GM21528 (cell line): Measurements from ENCODE around the gene ARL16.

Source experiments
- ATAC-seq: cut with Tn5 transposase; IDR thresholded peaks from one replicate; pipeline ENCODE4 v1.9.1; 2021; ENCODE audit warnings: mild to moderate bottlenecking, moderate library complexity; ENCODE audit not compliant: unreplicated experiment, low FRiP score

The ARL16 gene

GRCh38 chr17:81683584-81684441 lies at the start of gene ARL16, which contains the start of gene HGS:
Gene ARL16, minus strand, starts transcription at chr17:81683797. Its CDS starts 44 bp downstream, at chr17:81683753.
Gene HGS, plus strand, starts transcription at chr17:81684011. Its CDS starts 56 bp downstream, at chr17:81684067.
- peak; percentile 82 for ATAC-seq

DNA sequence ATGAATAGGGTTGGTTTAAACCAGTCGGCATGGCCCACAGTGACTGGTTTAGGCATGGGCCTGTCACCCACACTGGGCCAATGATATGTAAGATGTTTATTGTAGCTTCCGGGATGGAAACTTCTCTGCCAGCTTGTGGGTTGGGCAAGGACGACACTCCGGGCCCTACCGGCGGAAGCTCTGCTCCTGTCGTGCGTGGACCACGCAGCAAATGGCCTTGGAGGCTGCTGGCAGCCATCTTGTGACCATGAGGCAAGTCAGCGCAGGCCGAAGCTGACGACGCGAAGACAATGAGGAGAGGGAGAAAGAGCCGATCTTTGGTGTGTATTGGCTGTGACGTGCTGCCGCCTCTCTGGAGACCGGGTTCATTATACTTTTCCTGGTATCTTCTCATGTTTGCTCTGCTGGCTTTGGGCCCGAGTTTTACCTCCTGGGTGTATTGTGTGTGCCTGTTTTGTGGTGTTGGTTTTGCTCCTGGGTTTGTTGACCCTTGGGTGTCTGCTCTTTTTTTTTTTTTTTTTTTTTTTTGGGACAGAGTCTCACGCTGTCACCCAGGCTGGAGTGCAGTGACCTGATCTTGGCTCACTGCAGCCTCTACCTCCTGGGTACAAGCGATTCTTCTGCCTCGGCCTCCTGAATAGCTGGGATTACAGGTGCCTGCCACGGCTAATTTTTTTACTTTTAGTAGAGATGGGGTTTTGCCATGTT lies 43.9 kb upstream of the ARL16 start:
- ATAC-seq = no peak

GRCh38 chr17:81726004-81726403 lies 42.4 kb upstream of the ARL16 start:
- no peak for ATAC-seq

- no peak for ATAC-seq
Observed at GRCh38 chr17:81725439-81725838, 41.8 kb upstream of the ARL16 start.

DNA sequence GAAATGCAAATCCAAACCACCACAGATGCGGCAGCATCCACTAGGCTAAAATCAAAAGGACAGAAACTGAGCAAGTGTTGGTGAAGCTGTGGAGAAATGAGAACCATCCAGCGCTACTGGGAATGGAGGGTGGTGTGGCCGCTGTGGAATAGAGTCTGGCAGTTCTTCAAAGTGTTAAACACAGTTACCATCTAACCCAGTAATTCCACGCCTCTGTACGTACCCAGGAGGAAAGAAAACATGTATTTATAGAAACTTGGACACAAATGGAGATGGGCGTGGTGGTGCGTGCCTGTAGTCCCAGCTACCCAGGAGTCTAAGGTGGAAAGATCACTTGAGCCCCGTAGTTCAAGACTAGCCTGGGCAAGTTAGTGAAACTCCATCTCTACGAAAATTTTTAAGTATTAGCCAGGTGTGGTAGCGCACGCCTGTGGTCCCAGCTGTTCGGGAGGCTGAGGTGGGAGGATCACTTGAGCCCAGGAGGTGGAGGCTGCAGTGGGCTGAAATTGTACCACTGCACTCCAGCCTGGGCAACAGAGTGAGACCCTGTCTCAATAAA lies 40.1 kb upstream of the ARL16 start:
- ATAC-seq = no peak

GRCh38 chr17:81722184-81723120 lies 38.9 kb upstream of the ARL16 start:
- ATAC-seq = no peak

DNA sequence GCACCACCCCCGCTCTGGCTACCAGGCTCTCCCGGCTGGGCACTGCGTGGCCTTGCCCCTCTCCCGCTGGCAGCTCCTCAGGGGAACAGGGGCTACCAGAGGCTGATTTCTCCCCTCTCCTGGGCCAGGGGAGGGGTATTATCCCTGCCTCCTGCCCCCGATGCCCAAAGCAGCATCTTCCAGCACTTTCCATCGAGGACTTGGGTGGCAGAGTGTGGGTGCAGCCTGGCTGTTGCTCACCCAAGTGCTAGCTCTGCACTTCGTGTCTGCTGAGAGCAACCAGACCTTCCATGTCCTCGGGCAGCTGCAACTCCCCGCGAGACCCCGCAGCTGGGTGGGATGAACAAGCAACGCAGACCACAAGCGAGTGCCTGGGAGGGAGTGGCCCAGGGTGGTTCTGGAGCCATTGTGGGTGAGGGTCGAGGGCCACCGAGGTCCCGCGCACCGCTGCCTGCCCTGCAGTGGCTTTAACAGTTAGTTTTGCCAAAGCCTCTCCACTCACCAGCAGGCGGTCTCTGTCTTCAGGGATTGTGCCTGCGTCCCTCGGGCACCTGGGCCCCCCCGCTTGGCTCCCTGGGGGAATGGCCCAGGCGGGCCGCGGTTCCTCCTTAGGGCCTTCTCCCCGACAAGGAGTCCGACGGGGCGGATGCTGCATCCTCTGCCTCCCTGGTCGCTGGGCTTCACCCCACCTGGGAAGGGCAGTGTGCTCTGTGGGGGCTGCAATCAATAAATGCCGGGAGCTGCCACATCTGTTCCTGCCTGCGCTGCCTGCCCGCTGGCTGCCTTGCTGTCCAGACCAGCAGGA lies 36.9 kb upstream of the ARL16 start:
- no peak for ATAC-seq

GRCh38 chr17:81719410-81720266 lies 36.0 kb upstream of the ARL16 start:
- no peak for ATAC-seq

DNA sequence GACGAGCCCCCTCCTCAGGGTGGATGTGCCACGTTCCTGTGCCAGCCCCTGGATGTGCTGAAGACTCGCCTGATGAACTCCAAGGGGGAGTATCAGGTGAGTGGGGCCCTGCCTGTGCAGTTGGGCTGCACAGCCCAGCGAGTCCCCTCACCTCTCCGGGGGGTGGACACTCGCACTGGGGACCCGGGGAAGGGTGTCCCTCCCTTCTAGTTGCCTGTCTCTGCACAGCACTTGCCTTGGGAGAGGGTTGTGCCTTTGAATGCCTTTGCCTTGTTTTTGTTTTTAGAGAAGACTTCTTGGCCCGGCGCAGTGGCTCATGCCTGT lies 34.1 kb upstream of the ARL16 start:
- ATAC-seq = no peak

DNA sequence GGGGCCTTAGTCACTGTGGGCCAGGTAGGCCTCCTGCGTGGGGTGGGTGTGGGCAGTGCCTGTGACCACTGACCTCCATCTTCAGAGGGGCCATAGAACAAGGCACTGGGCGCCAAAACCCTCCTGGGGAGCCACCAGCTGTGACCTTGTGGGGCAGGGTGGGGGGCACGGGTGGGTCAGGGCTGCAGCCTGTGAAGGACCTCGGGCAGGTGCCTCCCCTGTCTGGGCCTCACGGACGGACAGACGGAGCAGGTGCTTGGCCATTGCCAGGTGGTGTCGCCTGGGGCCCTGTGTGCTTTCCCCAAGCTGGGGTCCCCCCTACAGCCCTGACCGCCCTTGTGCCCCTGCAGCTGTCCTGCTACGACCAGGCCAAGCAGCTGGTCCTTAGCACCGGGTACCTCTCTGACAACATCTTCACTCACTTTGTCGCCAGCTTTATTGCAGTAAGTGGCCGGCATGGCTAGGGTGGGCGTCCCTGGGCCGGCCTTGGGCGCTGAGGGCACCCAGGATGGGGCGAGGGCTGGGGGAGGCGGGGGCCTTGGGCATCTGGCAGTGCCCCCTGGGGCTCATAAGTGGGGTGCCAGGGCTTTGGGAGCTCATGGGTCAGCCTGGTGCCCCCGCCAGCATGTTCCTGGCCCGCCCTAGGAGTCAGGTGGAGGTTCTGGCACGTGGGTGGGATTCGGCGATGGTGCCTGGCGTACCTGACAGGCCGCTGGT lies 33.6 kb upstream of the ARL16 start:
- no peak for ATAC-seq

DNA sequence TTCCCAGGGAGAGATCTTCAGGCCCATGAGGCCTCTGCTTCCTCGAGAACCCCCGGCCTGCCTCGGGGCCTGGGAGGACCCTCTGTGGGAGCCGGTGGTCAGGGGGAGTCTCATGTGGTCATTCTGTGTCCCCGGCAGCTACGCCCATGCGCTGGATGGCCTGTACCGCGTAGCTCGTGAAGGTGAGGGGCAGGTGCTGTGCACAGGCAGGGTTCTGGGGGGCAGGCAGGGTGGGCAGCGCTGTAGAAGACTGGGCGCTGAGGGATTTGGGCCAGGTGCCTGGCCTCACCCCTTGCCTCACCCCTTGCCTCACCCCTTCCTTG lies 33.0 kb upstream of the ARL16 start:
- no peak for ATAC-seq

DNA sequence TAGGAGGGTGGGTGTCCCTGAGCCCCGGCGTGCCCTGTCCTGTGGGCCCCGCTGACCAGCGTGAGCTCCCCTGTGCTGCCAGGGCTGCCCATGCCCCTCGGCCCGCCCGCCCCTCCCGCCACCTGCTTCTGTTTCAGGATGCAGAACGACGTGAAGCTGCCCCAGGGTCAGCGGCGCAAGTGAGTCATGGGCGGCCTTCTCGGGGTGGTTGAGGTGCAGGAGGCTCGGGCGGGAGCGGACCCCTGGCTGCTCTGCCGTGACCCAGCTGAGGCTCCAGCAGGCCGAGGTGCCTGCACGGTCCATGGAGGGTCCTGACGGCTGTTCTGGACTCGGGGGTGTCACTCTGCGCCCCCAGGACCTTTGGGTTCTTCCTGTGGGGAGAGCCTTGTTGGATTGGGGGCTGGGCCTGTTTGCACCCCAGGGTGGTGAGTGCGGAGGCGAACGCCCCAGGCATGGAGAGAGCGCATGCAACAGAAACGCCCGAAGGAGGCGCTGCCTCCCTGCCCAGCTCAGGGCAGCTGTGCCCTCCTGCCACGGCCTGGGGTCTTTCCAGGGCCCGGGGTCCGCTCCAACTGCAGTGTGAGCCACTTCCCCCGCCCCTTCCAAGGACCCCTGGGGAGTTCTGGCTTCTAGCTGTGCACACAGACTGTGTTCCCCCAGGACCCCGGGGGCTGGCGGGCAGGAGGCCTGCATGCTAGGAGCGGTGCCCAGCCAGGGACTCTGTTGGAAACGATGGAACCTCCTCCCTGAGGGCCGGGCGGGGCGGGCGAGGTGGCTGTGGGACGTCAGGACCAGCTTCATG lies 32.5 kb upstream of the ARL16 start:
- no peak for ATAC-seq

DNA sequence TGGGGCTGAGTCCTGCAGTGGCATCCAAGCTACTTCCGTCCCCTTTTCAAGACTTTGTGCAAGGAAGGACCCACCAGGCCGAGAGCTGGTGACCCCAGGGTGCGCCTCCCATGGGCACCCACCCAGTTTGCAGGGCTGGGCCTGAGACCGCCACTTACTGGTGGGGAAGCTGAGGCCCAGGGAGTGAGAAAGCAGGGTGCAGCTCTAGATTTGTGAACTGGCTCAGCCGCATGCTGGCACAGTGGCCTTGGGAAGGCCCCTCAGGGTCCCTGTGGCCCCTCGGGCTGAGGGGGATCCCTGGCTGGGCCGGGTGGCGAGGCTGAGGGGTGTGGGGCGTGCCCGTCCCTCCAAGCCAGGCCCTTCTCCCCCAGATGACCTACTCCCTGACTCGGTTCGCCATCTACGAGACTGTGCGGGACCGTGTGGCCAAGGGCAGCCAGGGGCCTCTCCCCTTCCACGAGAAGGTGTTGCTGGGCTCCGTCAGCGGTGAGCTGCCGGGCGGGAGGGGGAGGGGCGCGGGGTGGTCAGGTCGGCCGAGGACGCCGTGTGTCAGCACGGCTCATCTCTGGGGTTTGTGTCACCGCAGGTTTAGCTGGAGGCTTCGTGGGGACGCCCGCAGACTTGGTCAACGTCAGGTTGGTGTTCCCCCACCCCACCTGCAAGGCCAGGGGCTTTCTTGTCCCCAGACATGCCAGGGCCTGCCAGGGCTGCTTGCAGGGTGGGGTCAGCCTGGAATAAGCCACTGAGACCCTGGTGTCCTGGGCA lies 31.7 kb upstream of the ARL16 start:
- ATAC-seq = no peak

DNA sequence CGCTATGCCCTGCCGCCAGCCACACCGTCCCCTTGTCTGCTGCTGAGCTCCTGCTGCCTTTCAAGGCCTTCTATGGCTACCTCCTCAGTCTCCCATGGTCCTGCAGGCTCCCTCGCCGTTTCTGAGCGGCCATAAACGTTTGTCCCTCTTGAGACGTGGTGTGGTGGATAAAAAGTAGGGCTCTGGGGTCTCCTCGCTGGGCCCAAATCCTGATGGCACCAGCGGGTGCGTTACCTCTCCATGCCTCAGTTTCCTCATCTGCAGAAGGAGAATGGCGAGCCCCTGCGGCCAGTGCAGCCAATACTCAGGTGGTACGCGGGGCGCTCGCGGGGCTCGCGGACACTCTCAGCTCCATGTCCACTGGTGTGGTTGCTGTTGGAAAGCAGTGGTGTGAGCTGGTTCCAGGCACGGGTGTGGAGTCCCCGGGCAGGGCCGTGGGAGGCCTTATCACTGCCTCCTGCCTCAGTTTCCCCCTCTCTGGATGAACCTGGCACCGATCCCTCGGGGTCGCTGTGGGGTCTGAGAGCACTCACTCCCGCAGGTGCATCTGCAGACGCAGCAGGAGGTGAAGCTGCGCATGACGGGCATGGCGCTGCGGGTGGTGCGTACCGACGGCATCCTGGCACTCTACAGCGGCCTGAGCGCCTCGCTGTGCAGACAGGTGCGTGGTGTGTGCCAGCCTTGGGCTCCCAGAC lies 31.0 kb upstream of the ARL16 start:
- ATAC-seq = no peak

GRCh38 chr17:81713556-81714411 lies 30.2 kb upstream of the ARL16 start:
- no peak for ATAC-seq
